Stimulated activated CD8-positive, alpha-beta memory T cell treated with anti-CD3 and anti-CD28 coated beads, Interleukin-12 subunit alpha, Interleukin-12 subunit beta, amount 100 ng/mL, for 1 hour (primary cell): ENCODE measurements around the gene STK39.

Experiments
- DNase-seq: peaks from one replicate; pipeline ENCODE4 v3.0.0-alpha.2; 2020; ENCODE audit warnings: low read depth

Gene STK39

GRCh38 chr2:168003876-168004275 is 243.5 kb downstream of the STK39 start:
- no peak for DNase-seq

- no peak for DNase-seq
Observed at GRCh38 chr2:168002021-168002553, 245.3 kb downstream of the STK39 start.

GRCh38 chr2:167992278-167992677 is 255.1 kb downstream of the STK39 start:
- no peak for DNase-seq

- no peak for DNase-seq
Observed at GRCh38 chr2:167990062-167990461, 257.3 kb downstream of the STK39 start.

- DNase-seq: no peak
Observed at GRCh38 chr2:167988296-167988695, 259.1 kb downstream of the STK39 start.

- no peak for DNase-seq
Observed at GRCh38 chr2:167987558-167987957, 259.8 kb downstream of the STK39 start.

GRCh38 chr2:167987026-167987425 is 260.4 kb downstream of the STK39 start:
- DNase-seq: no peak

GRCh38 chr2:167986223-167986622 is 261.2 kb downstream of the STK39 start:
- DNase-seq: no peak

- no peak for DNase-seq
Observed at GRCh38 chr2:167981945-167982344, 265.4 kb downstream of the STK39 start.

- no peak for DNase-seq
Observed at GRCh38 chr2:167980439-167980838, 267.0 kb downstream of the STK39 start.

- no peak for DNase-seq
Observed at GRCh38 chr2:167972746-167973145, 274.6 kb downstream of the STK39 start.

GRCh38 chr2:167972020-167972419 is 275.4 kb downstream of the STK39 start:
- DNase-seq: no peak

- no peak for DNase-seq
Observed at GRCh38 chr2:167966937-167967913, 280.2 kb downstream of the STK39 start.

- no peak for DNase-seq
Observed at GRCh38 chr2:167965907-167966761, 281.3 kb downstream of the STK39 start.

- no peak for DNase-seq
Observed at GRCh38 chr2:167964650-167965413, 282.6 kb downstream of the STK39 start.

- no peak for DNase-seq
Observed at GRCh38 chr2:167963899-167964649, 283.3 kb downstream of the STK39 start.

- DNase-seq: no peak
Observed at GRCh38 chr2:167962436-167963226, 284.8 kb downstream of the STK39 start.

GRCh38 chr2:167961536-167962048 is 285.8 kb downstream of the STK39 start:
- DNase-seq: no peak

GRCh38 chr2:167960089-167960747 is 287.2 kb downstream of the STK39 start:
- DNase-seq: no peak
